HG02759 (cell line): ENCODE results near the gene NOVA2.

ENCODE experiments used
- ATAC-seq: cut with Tn5 transposase; IDR thresholded peaks from one replicate; pipeline ENCODE4 v1.9.1; 2021; ENCODE audit warnings: mild to moderate bottlenecking, moderate library complexity; ENCODE audit not compliant: unreplicated experiment

NOVA2 gene

GRCh38 chr19:46000491-46001246 lies 27.0 kb upstream of the NOVA2 start:
- no peak for ATAC-seq

DNA sequence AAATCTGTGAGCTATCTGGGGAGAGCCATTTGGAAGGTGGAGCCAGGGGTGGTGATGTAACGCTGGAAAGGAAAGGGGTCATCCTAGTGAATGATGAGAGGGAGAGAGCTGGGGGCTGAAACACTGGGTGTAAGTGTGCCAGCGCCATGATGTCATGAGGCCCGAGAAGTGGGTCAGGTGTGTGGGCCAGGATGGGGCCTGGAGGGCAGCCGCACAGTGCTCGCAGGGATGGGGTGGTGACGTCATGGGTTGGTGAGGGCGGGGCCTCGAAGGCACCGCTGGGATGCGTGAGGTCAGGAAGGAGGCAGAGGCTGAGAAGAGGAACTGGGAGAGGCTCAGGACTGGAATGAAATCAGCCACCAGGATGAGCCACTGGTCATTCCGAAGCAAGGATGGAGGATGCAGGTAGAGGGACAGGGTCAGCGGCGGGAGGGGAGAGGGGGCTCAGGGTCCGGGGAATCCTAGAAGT lies 26.0 kb upstream of the NOVA2 start:
- ATAC-seq, result no peak

DNA sequence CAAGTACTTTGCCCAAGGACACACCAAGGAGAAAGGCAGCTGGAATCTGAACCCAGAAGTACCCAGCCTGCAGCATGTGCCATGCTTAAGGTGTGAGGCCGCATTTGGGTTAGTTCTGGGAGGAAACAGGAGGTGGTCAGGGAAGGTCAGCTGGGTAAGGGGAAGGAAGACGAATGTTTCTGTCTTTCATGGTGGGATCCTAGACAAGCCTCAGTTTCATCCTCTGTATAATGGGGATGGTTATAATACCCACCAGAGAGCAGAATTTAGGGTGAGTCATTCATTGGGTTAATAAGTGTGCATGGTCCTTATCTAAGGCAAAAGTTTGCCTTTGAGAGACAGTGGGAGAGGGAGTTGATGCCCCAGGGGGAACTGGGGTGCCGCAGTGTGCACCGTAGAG lies 25.2 kb upstream of the NOVA2 start:
- ATAC-seq, result no peak

DNA sequence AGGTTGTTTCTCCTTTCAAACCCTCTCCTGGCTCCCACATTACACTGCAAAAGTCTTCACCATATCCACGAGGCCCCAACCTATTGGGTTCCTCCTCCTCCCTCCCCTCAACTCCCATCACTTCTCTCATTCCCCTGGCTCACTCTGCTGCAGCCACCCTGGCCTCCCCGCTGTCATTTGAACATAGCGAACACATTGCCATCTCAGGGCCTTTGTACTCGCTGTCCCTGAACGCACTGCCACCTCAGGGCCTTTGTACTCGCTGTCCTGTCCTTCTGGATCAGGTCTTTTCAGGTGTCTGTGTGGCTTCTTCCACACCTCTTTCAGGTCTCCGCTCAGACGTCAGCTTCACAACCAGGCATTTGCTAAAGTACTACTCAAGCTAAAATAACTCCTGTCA lies 23.3 kb upstream of the NOVA2 start:
- no peak for ATAC-seq

DNA sequence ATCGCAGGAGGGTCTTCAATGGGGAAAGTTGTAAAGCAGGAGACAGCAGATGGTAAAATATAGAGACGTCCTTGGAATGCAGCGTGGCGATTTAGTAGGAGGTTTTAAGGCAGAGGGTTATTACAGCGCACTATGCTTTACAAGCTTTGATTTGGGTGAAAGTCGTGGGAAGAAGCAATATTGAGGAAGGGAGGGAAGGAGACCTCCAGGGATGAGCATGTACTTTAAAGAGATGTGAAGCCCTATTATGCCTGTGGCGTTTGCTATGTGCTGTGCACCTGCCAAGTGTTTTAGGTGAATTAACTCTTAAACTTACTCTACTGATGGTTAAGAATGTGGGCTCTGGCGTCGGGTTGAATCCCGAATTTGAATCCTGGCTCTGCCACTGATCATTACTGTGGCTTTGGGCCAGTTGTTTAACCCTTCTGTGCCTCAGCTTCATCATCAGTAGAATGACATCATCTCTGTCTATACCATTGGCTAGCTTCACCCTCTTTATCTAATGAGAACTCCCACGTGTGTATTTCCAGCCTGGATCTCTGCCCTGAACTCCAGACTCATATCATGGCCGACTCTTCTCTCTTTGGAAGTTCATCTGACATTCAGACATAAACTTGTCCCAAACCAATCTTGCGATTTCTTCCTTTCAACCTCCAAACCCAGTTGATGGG lies 22.2 kb upstream of the NOVA2 start:
- no peak for ATAC-seq

GRCh38 chr19:45994998-45995714 lies 21.5 kb upstream of the NOVA2 start, which contains the start of gene CCDC61:
CCDC61 (plus strand) TSS chr19:45995467; CDS start chr19:46003019, 7,552 bp downstream.
- ATAC-seq, result peak; percentile 95

DNA sequence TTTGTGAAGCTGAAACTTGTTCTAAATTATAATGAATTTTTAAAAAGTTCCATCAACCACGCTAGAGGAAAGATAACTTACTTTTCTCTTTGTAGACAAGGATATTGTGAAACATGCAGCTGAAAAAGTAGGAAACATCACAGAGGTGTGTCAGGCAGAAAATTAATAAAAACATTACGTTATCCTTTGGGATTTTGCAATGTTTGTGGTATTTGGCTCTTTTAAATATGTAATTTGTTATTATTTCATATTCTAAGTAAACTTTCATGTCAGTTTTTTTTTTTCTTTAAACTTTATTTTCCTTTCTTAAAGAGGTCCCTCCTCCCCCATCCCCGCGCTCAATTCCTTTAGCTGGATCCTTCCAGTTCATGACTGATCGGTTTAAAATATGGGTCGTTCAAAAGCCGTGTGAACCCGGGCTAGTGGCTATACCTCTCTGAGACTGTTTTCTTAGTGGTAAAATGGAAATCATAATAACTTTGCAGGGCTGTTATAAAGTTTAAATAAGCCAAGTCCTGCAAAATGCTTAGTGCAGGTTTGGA lies 20.9 kb upstream of the NOVA2 start:
- ATAC-seq, result peak; percentile 10

DNA sequence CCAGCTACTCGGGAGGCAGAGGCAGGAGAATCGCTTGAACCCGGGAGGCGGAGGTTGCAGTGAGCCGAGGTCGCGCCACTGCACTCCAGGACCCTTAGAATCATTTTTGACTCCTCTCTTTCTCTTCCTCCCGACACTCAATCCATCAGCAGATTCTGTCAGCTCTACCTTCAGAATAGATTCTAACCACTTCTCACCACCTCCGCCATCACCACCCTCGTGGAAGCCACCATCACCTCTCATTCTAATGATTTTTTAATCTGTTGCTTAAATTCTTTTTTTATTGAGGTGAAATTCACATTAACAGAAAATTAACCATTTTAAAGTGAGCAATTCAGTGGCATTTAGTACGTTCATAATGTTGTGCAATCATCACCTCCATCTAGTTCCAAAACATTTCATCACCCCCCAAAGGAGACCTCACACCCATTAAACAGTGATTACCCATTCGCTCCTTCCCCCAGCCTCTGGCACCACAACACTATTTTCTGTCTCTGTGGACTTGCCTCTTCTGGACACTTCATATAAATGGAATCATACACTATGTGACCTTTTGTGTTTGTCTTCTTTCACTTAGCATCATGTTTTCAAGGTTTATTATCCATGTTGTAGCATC lies 16.6 kb upstream of the NOVA2 start:
- ATAC-seq, result no peak

- ATAC-seq, result no peak
Observed at GRCh38 chr19:45985321-45985720, 11.7 kb upstream of the NOVA2 start.

GRCh38 chr19:45981350-45981749 lies 7.7 kb upstream of the NOVA2 start:
- ATAC-seq, result no peak

DNA sequence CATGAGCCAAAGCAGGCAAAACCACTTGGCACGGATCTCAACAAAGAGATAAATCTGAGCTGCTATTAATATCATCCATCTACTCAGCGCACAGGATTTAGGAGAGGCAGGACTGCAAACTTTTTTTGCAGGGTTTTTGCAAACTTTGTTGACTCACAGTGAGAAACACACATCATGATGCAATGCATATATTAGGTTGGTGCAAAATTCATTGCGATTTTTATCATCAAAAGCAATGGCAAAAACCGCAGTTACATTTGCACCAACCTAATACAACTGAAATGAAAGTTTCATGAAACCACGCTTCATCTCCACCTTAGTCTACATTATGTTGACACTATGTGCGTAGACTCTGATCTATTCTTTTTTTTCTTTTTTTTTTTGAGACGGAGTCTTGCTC lies 4.5 kb upstream of the NOVA2 start:
- no peak for ATAC-seq

DNA sequence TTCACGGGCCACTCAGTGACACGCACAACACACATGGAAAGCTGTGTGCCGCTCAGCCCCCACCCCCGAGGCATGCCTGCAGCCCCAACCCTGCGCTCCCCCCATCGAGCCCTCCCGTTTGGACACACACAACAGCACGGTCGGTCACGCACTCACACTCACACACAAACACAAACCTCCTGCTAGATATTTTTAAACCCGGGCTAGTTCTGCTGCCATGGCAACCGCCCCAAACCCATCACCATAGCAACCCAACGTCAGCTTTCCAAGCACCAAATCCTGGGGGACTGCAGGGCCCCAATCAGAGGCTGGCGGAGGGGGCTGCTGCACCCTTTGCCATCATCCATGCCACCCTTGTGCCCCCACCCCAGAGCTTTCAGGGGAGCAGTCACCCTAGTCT lies 2.5 kb upstream of the NOVA2 start:
- ATAC-seq, result no peak

- no peak for ATAC-seq
Observed at GRCh38 chr19:45975306-45976070, 1.8 kb upstream of the NOVA2 start.

GRCh38 chr19:45972947-45973540 lies 621 bp downstream of the NOVA2 start:
- ATAC-seq, result no peak

DNA sequence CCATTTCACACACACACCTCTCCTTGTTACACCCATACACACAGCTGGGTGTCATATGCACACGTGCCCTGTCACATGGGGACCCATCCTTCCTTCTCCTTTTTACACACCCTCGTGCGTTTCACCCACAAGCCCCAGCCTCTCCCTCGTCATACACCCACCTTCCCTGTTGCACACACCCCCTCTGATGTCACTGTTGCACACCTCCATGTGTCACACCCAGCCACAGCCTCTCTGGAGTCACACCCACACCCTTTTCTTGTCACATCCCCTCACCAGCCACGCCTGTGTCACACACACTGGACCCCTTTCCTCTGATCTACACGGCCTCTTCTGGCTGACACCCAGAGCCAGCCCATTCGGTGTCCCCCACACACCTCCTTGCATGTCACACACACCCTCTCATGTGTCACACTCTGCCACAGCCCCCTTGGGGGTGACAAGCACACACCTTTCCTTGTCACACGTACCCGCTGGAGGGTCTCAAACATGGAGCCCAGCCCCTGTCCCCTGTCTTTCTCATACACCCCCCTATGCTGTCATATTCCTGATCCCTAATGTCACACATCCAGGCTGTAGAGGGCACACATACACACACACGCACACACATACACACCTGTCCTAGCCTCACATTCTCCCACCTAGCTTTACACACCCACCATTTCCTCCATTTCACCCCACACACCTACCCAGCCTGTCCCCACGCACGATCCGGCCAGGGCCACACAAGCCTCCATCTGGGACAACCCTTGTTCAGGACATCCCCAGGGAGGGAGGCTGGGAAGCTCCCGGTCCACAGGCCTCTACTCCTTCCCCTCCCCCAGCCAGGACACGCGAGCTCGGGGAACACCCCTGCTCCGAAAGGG lies 1.4 kb downstream of the NOVA2 start:
- ATAC-seq, result no peak

DNA sequence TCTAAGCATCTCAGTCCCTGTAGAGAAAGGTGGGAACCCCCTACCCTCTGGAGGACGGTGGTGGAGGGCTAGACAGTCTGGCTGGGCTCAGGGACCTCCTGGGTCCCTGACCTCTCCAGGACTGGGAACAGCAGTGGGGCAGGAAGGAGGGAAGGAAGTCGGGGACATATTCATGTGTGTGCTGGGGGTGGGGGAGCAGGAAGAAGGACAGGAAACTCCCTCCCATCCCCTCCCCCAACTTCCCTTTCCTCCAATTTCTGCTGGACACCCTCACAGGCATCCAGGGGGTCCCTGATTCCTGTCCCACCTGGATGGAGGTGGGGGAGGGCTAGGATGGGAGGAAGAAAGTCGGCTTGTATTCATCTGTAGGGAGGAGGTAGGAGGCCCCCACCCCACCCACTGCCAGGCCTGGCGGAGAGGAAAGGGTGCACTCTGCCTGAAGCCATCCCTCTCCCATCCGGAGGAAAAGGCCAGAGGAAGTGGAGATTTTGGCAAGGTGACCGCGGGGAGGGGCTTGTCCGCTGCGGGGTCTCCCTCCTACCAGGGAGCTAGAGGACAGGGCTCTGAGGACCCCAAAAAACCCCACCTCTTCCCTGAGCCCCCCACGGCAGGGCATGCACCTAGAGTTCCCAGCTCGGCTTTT lies 2.3 kb downstream of the NOVA2 start:
- no peak for ATAC-seq

DNA sequence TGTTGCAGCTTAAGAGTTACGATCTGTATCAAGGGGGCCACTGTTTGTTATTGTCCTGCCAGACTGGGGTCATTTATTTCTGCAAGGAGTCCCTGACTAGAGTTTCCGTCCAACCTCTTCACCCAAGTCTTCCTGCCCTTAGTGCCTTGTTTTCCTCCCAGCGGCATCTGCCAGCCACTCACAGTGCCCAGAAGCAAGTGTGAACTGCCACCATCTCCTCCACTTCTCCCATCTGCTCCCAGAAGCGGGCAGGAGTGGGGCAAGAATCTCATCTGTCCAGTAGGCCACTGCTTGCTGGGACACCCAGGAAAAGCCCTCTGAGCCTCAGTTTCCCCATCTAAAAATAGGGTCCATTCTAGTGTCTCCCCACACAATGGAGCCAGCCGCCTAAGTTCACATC lies 4.0 kb downstream of the NOVA2 start:
- no peak for ATAC-seq

GRCh38 chr19:45968626-45969025 lies 5.0 kb downstream of the NOVA2 start:
- no peak for ATAC-seq
